K562 (cell line): ENCODE measurements around the gene EFCC1. TPM values are rescaled to one million over a fixed set of nuclear protein-coding genes. Genes with fewer than 3 reads are reported as not detected.
A peak's percentile ranks its signal among the peaks of the same experiment; 100 is the strongest.

Experiments used
- KDM1A ChIP-seq, 2 experiments: fragments of 450-650 bp; IDR thresholded peaks; 2 replicates each; pipeline ENCODE4 v1.6.1; 2016; ENCODE audit warnings: mild to moderate bottlenecking in 2 of 2
- THRAP3 ChIP-seq: fragments of 450-650 bp; IDR thresholded peaks from 2 replicates; pipeline ENCODE4 v1.6.1; 2016; ENCODE audit warnings: mild to moderate bottlenecking, inconsistent platforms, borderline replicate concordance
- ZFX ChIP-seq: sonication (generic); formaldehyde crosslinking; IDR thresholded peaks from 2 replicates; pipeline ENCODE4 v1.8.0; 2022; ENCODE audit warnings: mild to moderate bottlenecking, missing genetic modification reagents, moderate library complexity
- polyA plus RNA-seq, 8 experiments: library from polyadenylated mRNA; depleted of rRNA in 4 of 8; stranded (reverse) in 5 of 8; unstranded in 3 of 8; fragments of >200 nt; fragmentation: Nextera tagmentation in 2 of 8; fragmentation: Illumina TruSeq in 1 of 8; extraction: Ambion mirVana in 2 of 8; extraction: Trizol in 1 of 8; gene quantifications; 2 replicates each; pipeline versions ENCODE4 v1.2.1 to v1.2.3, GENCODE V29; 2011 to 2014; ENCODE audit warnings: inconsistent platforms in 1 of 8, missing spikeins in 1 of 8
- total RNA-seq, 7 experiments: library from RNA; depleted of rRNA in 6 of 7; stranded (reverse); fragments of >200 nt in 6 of 7; fragmentation: Illumina TruSeq in 2 of 7; extraction: Trizol in 2 of 7; gene quantifications; 2 replicates each; pipeline versions ENCODE4 v1.2.1 to v1.2.3, GENCODE V29; 2011 to 2021; ENCODE audit warnings: low replicate concordance in 1 of 7
- TF ChIP-seq, protein P1 (sequence below), 2 experiments: fragments of 450-650 bp in 1 of 2; sonication (generic) in 1 of 2; formaldehyde crosslinking in 1 of 2; IDR thresholded peaks; 2 replicates each; pipeline versions ENCODE4 v1.7.1 to v1.9.0; 2016 to 2022; ENCODE audit warnings: inconsistent platforms in 1 of 2, mild to moderate bottlenecking in 1 of 2, missing genetic modification reagents in 1 of 2

The EFCC1 gene
- total and polyA plus RNA-seq, 9 of the 15 experiments (the other 6 are each of a cell fraction or from before 2014, with no cell fraction given), result not detected

DNA sequence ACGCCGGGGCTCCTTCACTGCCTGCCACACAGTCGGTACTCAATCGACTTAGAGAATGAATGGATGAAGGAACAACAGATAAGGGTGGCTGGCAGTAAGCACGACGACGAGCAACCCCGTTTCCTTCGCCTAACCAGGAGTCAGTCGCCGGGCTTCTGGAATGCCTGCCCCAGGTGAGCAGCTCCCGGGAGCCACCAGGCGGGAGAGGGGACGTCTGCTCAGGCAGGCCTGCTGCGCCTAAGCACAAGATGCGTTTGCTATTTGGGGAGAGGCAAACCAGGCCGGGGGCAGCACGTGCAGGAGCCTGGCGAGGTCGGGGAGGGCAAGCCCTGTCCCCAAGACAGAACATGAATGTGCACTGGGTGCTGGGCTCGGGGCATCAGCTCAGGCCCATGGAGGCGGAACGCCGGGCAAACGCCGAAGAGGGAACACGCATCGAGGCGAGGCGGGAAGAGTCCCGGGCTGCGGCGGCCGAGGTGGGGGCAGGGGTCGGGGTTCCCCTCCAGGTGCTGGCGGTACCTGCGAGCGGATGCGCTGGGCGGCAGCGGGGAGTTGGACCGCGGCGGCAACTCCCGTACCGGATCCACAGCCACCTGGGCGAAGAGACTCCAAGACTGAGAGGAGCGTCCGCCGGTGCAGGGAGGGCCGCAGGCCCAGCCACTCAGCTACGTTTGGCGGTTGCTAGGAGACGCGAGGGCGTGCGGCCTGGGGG lies 7.5 kb upstream of the EFCC1 start, which contains the start of gene CFAP92 (continued):
- TF ChIP-seq, protein P1, sequence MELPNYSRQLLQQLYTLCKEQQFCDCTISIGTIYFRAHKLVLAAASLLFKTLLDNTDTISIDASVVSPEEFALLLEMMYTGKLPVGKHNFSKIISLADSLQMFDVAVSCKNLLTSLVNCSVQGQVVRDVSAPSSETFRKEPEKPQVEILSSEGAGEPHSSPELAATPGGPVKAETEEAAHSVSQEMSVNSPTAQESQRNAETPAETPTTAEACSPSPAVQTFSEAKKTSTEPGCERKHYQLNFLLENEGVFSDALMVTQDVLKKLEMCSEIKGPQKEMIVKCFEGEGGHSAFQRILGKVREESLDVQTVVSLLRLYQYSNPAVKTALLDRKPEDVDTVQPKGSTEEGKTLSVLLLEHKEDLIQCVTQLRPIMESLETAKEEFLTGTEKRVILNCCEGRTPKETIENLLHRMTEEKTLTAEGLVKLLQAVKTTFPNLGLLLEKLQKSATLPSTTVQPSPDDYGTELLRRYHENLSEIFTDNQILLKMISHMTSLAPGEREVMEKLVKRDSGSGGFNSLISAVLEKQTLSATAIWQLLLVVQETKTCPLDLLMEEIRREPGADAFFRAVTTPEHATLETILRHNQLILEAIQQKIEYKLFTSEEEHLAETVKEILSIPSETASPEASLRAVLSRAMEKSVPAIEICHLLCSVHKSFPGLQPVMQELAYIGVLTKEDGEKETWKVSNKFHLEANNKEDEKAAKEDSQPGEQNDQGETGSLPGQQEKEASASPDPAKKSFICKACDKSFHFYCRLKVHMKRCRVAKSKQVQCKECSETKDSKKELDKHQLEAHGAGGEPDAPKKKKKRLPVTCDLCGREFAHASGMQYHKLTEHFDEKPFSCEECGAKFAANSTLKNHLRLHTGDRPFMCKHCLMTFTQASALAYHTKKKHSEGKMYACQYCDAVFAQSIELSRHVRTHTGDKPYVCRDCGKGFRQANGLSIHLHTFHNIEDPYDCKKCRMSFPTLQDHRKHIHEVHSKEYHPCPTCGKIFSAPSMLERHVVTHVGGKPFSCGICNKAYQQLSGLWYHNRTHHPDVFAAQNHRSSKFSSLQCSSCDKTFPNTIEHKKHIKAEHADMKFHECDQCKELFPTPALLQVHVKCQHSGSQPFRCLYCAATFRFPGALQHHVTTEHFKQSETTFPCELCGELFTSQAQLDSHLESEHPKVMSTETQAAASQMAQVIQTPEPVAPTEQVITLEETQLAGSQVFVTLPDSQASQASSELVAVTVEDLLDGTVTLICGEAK (IDR thresholded peaks at IDR 0.05), result no peak
- TF ChIP-seq, protein P1 (CRISPR knock-in tag; IDR thresholded peaks at IDR 0.05), result no peak
- TF ChIP-seq THRAP3, result no peak
- peak; percentile 29 for TF ChIP-seq ZFX
- no peak for TF ChIP-seq KDM1A (IDR thresholded peaks at IDR 0.05)
